GM19467 (cell line): ENCODE results near the gene ORAI1.
"Not testable (repeated sequence)": the region's sequence is repeated elsewhere in the genome, so short reads cannot be mapped to it uniquely, and the experiment has no call there.

ENCODE experiments used
- ATAC-seq: cut with Tn5 transposase; IDR thresholded peaks from one replicate; pipeline ENCODE4 v1.9.1; 2021; ENCODE audit warnings: mild to moderate bottlenecking, moderate library complexity; ENCODE audit not compliant: unreplicated experiment

The ORAI1 gene

GRCh38 chr12:121626087-121626852, at the start of gene ORAI1:
Gene ORAI1, plus strand, starts transcription at chr12:121626530.
- ATAC-seq, result peak; percentile 59

GRCh38 chr12:121576851-121577391, 49.4 kb upstream of the ORAI1 start:
- ATAC-seq, result no peak

- ATAC-seq, result no peak
Observed at GRCh38 chr12:121577443-121578180, 48.7 kb upstream of the ORAI1 start.

GRCh38 chr12:121578230-121579189, 47.8 kb upstream of the ORAI1 start:
- no peak for ATAC-seq

- no peak for ATAC-seq
Observed at GRCh38 chr12:121579190-121579791, 47.0 kb upstream of the ORAI1 start.

- no peak for ATAC-seq
Observed at GRCh38 chr12:121579981-121580868, 46.1 kb upstream of the ORAI1 start.

GRCh38 chr12:121580959-121581685, 45.2 kb upstream of the ORAI1 start, which contains the start of gene KDM2B:
Gene KDM2B, minus strand, starts transcription at chr12:121581023. Its CDS starts 112 bp downstream, at chr12:121580911.
- ATAC-seq, result no peak

- no peak for ATAC-seq
Observed at GRCh38 chr12:121581686-121582429, 44.5 kb upstream of the ORAI1 start.

- no peak for ATAC-seq
Observed at GRCh38 chr12:121582583-121583333, 43.6 kb upstream of the ORAI1 start.

- ATAC-seq, result not testable (repeated sequence)
Observed at GRCh38 chr12:121583334-121583661, 43.0 kb upstream of the ORAI1 start.

GRCh38 chr12:121584885-121585284, 41.4 kb upstream of the ORAI1 start:
- ATAC-seq, result not testable (repeated sequence)

- ATAC-seq, result peak; percentile 51
Observed at GRCh38 chr12:121590476-121591143, 35.7 kb upstream of the ORAI1 start.

- no peak for ATAC-seq
Observed at GRCh38 chr12:121592320-121592719, 34.0 kb upstream of the ORAI1 start.

- ATAC-seq, result no peak
Observed at GRCh38 chr12:121595520-121595919, 30.8 kb upstream of the ORAI1 start.

- no peak for ATAC-seq
Observed at GRCh38 chr12:121596526-121596925, 29.8 kb upstream of the ORAI1 start.

GRCh38 chr12:121600702-121601336, 25.5 kb upstream of the ORAI1 start:
- ATAC-seq, result no peak
